Nasal cavity respiratory epithelium epithelial cell of viscerocranial mucosa (primary cell): ENCODE data around the gene MAP3K8. TPM values are rescaled to one million over a fixed set of nuclear protein-coding genes. Genes with fewer than 3 reads are reported as not detected.

ENCODE experiments used
- total RNA-seq: library from RNA; depleted of rRNA; stranded (reverse); fragments of >200 nt; gene quantifications from 2 replicates; pipeline ENCODE4 v1.2.3, GENCODE V29; 2014

MAP3K8 gene
- total RNA-seq = 3.1 and 7.9 TPM in 2 replicates

DNA sequence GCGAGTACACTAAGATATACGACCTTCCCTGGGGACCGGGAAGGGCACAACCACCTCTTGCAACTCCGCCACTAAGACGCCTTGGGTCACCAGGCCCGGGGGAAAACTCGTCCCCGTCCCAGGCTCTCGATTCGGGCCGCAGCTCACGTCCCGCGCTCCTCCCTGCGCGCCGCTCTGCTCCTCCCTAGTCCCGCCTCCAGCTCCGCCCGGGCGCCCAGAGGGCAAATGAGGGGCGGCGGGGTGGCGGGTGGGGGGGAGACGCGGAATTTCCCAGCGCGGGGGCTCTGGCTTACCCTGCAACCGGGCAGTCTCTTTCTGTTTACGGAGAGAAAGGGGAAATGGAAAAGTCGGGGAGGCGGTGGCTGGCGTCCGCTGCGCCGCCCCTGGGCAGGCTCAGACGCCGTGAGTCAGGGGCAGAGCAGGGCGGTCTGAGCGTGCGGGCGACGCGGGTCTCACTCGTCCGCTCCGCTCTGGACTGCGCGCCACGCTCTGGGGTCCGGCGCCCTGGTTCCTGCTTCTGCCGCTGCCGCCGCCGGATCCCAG is at the start of gene MAP3K8:
Gene MAP3K8, plus strand, starts transcription at position 455 of the 543 bp plus-strand sequence. CDS start 4,755 bp downstream, outside the sequence.

Other genes starting within 250 kb of the MAP3K8 start
- 10.3 and 19.1 TPM in 2 replicates for gene MTPAP, start 84.9 kb upstream of the MAP3K8 start, total RNA-seq
- gene LYZL2, start 195.6 kb downstream of the MAP3K8 start, total RNA-seq = not detected in 2 replicates